HG03196 (cell line): ENCODE results near the gene PSMB7.
"Not testable (repeated sequence)": the region's sequence is repeated elsewhere in the genome, so short reads cannot be mapped to it uniquely, and the experiment has no call there.

Source experiments
- ATAC-seq: cut with Tn5 transposase; IDR thresholded peaks from one replicate; pipeline ENCODE4 v1.9.1; 2021; ENCODE audit not compliant: unreplicated experiment

PSMB7 gene

GRCh38 chr9:124443625-124444024 is 28.4 kb upstream of the PSMB7 start:
- no peak for ATAC-seq

- no peak for ATAC-seq
Observed at GRCh38 chr9:124442826-124443225, 27.6 kb upstream of the PSMB7 start.

- ATAC-seq, result no peak
Observed at GRCh38 chr9:124442379-124442778, 27.1 kb upstream of the PSMB7 start.

- no peak for ATAC-seq
Observed at GRCh38 chr9:124441291-124441690, 26.0 kb upstream of the PSMB7 start.

- no peak for ATAC-seq
Observed at GRCh38 chr9:124440786-124441185, 25.5 kb upstream of the PSMB7 start.

- no peak for ATAC-seq
Observed at GRCh38 chr9:124439686-124440243, 24.5 kb upstream of the PSMB7 start.

- ATAC-seq, result no peak
Observed at GRCh38 chr9:124439086-124439485, 23.8 kb upstream of the PSMB7 start.

- no peak for ATAC-seq
Observed at GRCh38 chr9:124438091-124438490, 22.8 kb upstream of the PSMB7 start.

- ATAC-seq, result no peak
Observed at GRCh38 chr9:124437086-124437485, 21.8 kb upstream of the PSMB7 start.

- ATAC-seq, result no peak
Observed at GRCh38 chr9:124436320-124436719, 21.1 kb upstream of the PSMB7 start.

GRCh38 chr9:124429530-124429867 is 14.3 kb upstream of the PSMB7 start:
- ATAC-seq, result no peak

GRCh38 chr9:124428751-124429529 is 13.7 kb upstream of the PSMB7 start:
- ATAC-seq, result no peak

GRCh38 chr9:124427281-124427680 is 12.0 kb upstream of the PSMB7 start:
- no peak for ATAC-seq

GRCh38 chr9:124426361-124426760 is 11.1 kb upstream of the PSMB7 start:
- no peak for ATAC-seq

- not testable (repeated sequence) for ATAC-seq
Observed at GRCh38 chr9:124425733-124426132, 10.5 kb upstream of the PSMB7 start.

- ATAC-seq, result no peak
Observed at GRCh38 chr9:124423591-124423990, 8.3 kb upstream of the PSMB7 start.

- no peak for ATAC-seq
Observed at GRCh38 chr9:124423155-124423554, 7.9 kb upstream of the PSMB7 start.

- ATAC-seq, result no peak
Observed at GRCh38 chr9:124420991-124421543, 5.8 kb upstream of the PSMB7 start.

- no peak for ATAC-seq
Observed at GRCh38 chr9:124419832-124420489, 4.7 kb upstream of the PSMB7 start.

GRCh38 chr9:124415852-124416484 is 726 bp upstream of the PSMB7 start:
- ATAC-seq, result no peak

GRCh38 chr9:124414612-124415011 is 630 bp downstream of the PSMB7 start:
- no peak for ATAC-seq

- ATAC-seq, result no peak
Observed at GRCh38 chr9:124412228-124412575, 3.0 kb downstream of the PSMB7 start.
